NCI-H510A (cell line): Measurements from ENCODE around the gene NFIX.
A peak's percentile ranks its signal among the peaks of the same experiment; 100 is the strongest.

Experiments used
- DNase-seq: peaks from one replicate; lab custom pipeline; 2025; lab: John Stamatoyannopoulos, UW

Gene NFIX

GRCh38 chr19:13074378-13074777 is 79.1 kb downstream of the NFIX start:
- no peak for DNase-seq

GRCh38 chr19:13076320-13076719 is 81.0 kb downstream of the NFIX start:
- DNase-seq: no peak

- no peak for DNase-seq
Measured at GRCh38 chr19:13076787-13077186, 81.5 kb downstream of the NFIX start.

- DNase-seq: no peak
Measured at GRCh38 chr19:13077240-13077639, 82.0 kb downstream of the NFIX start.

GRCh38 chr19:13078381-13078780 is 83.1 kb downstream of the NFIX start:
- no peak for DNase-seq

- no peak for DNase-seq
Measured at GRCh38 chr19:13078897-13079541, 83.7 kb downstream of the NFIX start.

- no peak for DNase-seq
Measured at GRCh38 chr19:13079542-13079986, 84.3 kb downstream of the NFIX start.

- DNase-seq: peak; percentile 57
Measured at GRCh38 chr19:13082192-13083007, 87.1 kb downstream of the NFIX start.

GRCh38 chr19:13083008-13083404 is 87.7 kb downstream of the NFIX start:
- DNase-seq: no peak

- DNase-seq: no peak
Measured at GRCh38 chr19:13083627-13084026, 88.4 kb downstream of the NFIX start.

- no peak for DNase-seq
Measured at GRCh38 chr19:13085666-13086065, 90.4 kb downstream of the NFIX start.

- no peak for DNase-seq
Measured at GRCh38 chr19:13086341-13086740, 91.1 kb downstream of the NFIX start.

GRCh38 chr19:13087295-13087694 is 92.0 kb downstream of the NFIX start:
- DNase-seq: no peak

- DNase-seq: no peak
Measured at GRCh38 chr19:13087795-13088537, 92.7 kb downstream of the NFIX start.

GRCh38 chr19:13089139-13089856 is 94.0 kb downstream of the NFIX start:
- DNase-seq: no peak

- DNase-seq: no peak
Measured at GRCh38 chr19:13089857-13090507, 94.7 kb downstream of the NFIX start.

GRCh38 chr19:13090511-13091231 is 95.4 kb downstream of the NFIX start:
- no peak for DNase-seq

- no peak for DNase-seq
Measured at GRCh38 chr19:13091400-13092157, 96.3 kb downstream of the NFIX start.

- DNase-seq: no peak
Measured at GRCh38 chr19:13092158-13092543, 96.9 kb downstream of the NFIX start.

GRCh38 chr19:13092606-13093235 is 97.4 kb downstream of the NFIX start:
- no peak for DNase-seq
